ENCODE results near the gene ARPC1A.
"Not testable (repeated sequence)": the region's sequence is repeated elsewhere in the genome, so short reads cannot be mapped to it uniquely, and the experiment has no call there.

ARPC1A gene

DNA sequence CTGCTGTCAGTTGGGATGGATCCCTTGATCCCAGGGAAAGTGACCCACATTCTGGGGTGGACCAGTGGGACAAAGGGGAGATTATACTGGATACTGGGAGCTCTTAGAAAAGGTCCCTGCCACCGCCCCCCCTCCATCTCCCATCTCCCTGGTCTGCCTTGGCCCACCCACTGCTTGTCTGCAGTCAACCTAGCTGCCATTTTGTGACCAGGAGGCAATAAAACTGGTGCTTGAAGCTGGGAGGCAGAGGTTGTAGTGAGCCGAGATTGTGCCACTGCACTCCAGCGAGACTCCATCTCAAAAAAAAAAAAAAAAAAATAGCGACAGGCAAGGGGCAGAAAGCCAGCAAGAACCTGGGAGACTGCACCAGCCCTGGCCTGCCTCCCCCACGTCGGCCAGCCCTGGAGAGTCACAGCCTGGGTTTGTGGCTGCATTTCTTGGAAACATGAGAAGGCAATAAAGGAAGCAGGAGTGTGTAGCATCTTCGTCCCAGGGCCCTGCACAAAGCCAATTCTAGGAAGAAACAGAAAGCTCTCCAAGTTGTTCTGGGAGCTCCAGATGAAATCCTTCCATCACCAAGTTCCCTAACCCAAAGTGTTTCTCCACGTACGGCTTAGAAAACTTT is 44.2 kb downstream of the ARPC1A start:
- TF ChIP-seq POLR2A (IDR thresholded peaks at IDR 0.05; ENCODE audit: low read depth, low read length): no peak
- DNase-seq (ENCODE audit: insufficient read length, low spot score) (no peak), FAIRE-seq (no peak)

- FAIRE-seq: no peak
- no peak for TF ChIP-seq POLR2A (IDR thresholded peaks at IDR 0.05; ENCODE audit: low read depth, low read length)
- DNase-seq (ENCODE audit: insufficient read length, low spot score): no peak
Measured at GRCh38 chr7:99371376-99371920, 45.8 kb downstream of the ARPC1A start.

GRCh38 chr7:99372275-99373090 is 46.8 kb downstream of the ARPC1A start:
- DNase-seq (ENCODE audit: insufficient read length, low spot score) (no peak), FAIRE-seq (no peak)
- no peak for TF ChIP-seq POLR2A (IDR thresholded peaks at IDR 0.05; ENCODE audit: low read depth, low read length)

DNA sequence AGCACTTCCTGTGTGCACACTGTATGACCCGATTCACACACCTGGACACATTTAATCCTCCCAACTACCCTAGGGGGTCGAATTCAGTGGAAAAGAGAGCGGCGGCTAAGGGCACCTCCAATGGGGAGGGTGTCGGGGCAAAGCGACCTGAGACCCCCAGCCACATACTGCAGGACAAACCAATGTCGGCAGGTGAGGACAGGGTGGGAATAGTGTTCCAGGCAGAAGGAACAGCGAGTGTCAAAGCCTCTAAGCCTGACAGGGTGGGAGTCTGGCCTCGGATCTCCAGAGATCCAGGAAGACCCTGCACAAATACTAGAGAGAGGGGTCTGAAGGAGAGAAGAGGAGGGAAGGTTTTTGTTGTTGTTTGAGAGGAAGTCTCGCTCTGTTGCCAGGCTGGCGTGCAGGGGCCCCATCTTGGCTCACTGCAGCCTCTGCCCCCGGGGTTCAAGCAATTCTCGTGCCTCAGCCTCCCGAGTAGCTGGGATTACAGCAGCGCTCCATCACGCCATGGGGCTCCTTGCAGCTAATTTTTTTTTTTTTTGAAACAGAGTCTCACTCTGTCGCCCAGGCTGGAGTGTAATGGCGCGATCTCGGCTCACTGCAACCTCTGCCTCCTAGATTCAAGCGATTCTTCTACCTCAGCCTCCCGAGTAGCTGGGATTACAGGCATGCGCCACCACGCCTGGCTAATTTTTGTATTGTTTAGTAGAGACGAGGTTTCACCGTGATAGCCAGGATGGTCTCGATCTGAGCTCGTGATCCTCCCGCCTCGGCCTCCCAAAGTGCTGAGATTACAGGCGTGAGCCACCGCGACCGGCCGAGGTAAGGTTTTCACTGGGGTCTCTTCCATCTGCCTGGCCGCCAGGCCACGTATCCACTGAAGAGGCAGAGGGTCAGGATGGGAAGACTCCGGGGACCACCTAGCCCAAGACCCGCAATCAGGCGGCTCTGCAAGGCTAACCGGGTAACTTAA is 47.7 kb downstream of the ARPC1A start:
- no peak for TF ChIP-seq POLR2A (IDR thresholded peaks at IDR 0.05; ENCODE audit: low read depth, low read length)
- DNase-seq (ENCODE audit: insufficient read length, low spot score) (no peak), FAIRE-seq (no peak)

DNA sequence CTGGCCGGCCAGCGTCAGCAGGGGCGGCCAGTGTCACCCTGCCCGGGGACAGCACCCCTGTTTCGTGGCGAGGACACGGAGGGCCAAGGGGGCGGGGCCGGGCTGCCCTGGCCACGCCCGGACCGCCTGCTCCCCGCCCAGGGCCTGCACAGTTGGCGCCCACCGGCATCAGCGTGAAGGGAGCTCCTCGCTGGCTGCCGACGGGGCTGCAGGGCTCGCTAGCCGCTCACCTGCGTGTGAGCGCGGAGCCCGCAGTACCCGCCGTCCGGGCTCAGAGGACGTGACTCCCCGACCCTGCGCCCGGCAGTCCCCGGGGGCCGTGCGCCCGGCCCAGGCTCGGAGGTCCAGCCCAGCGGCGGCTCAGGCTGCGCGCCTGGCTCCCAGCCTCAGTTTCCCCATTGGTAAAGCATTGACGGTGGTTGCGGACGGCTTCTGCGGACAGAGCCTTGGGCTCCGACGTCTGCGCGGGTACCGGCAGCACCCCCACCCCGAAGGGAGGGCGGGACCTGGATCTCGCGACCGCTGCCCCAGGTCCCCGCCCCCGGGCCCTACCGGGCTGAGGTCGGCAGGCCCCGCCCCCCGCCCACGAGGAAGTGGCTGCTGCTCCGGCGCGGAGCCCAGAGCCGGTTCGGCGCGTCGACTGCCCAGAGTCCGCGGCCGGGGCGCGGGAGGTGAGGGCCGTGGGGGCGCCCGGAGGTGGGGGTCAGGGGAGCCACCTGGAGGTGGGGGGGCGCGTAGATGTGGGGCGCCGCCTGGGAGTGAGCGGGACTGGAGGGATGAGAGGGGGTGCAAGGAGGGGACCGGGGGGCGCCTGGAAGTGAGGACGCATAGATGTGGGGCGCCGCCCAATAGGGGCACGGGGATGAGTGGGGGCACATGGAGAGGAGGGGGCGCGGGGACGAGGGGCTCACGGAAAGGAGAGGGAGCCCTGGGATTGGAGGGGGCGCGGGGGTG is 48.7 kb downstream of the ARPC1A start, which contains the start of gene ARPC1B:
Gene ARPC1B (plus strand): TSS at position 620 of the 954 bp plus-strand sequence. CDS start 10,985 bp downstream, outside the sequence.
- DNase-seq (ENCODE audit: insufficient read length, low spot score) (peak; percentile 89), FAIRE-seq (no peak)

GRCh38 chr7:99375070-99375807 is 49.5 kb downstream of the ARPC1A start:
- DNase-seq (ENCODE audit: insufficient read length, low spot score): peak; percentile 85
- FAIRE-seq: no peak
- TF ChIP-seq POLR2A (IDR thresholded peaks at IDR 0.05; ENCODE audit: low read depth, low read length): peak; percentile 71

More for the DNA sequence above, 48.7 kb downstream of the ARPC1A start, which contains the start of gene ARPC1B:
- TF ChIP-seq POLR2A (IDR thresholded peaks at IDR 0.05; ENCODE audit: low read depth, low read length): peak; percentile 96

GRCh38 chr7:99379043-99379577 is 53.4 kb downstream of the ARPC1A start:
- no peak for FAIRE-seq
- TF ChIP-seq POLR2A (IDR thresholded peaks at IDR 0.05; ENCODE audit: low read depth, low read length): no peak
- DNase-seq (ENCODE audit: insufficient read length, low spot score): peak; percentile 85

- not testable (repeated sequence) for DNase-seq (ENCODE audit: insufficient read length, low spot score); FAIRE-seq
Measured at GRCh38 chr7:99379693-99380031, 54.0 kb downstream of the ARPC1A start.

GRCh38 chr7:99380032-99380822 is 54.5 kb downstream of the ARPC1A start:
- FAIRE-seq (no peak), DNase-seq (ENCODE audit: insufficient read length, low spot score) (no peak)
- no peak for TF ChIP-seq POLR2A (IDR thresholded peaks at IDR 0.05; ENCODE audit: low read depth, low read length)

GRCh38 chr7:99380823-99381663 is 55.3 kb downstream of the ARPC1A start:
- TF ChIP-seq POLR2A (IDR thresholded peaks at IDR 0.05; ENCODE audit: low read depth, low read length): no peak
- DNase-seq (ENCODE audit: insufficient read length, low spot score) (no peak), FAIRE-seq (no peak)

All from H54 (cell line).